Left ventricle myocardium inferior (tissue), 1 donor: ENCODE results near the gene FCER1G. TPM values are rescaled to one million over a fixed set of nuclear protein-coding genes. Genes with fewer than 3 reads are reported as not detected.

Experiments used
- DNase-seq: peaks from one replicate; pipeline ENCODE4 v3.0.0-alpha.2; 2020
- H3K27ac ChIP-seq: fragments of 200-600 bp; replicated peaks from 2 replicates; pipeline ENCODE4 v1.8.0; 2021
- H3K27me3 ChIP-seq: fragments of 200-600 bp; 2 replicates; pipeline ENCODE4 v1.8.0; 2021; ENCODE audit warnings: low read depth
- H3K36me3 ChIP-seq: fragments of 200-600 bp; 2 replicates; pipeline ENCODE4 v1.8.0; 2021
- H3K4me1 ChIP-seq: fragments of 200-600 bp; 2 replicates; pipeline ENCODE4 v1.8.0; 2021
- H3K4me3 ChIP-seq: fragments of 200-600 bp; 2 replicates; pipeline ENCODE4 v1.8.0; 2021; ENCODE audit warnings: mild to moderate bottlenecking, moderate library complexity
- H3K9me3 ChIP-seq: fragments of 200-600 bp; replicated peaks from 2 replicates; pipeline ENCODE4 v1.8.0; 2021
- CTCF ChIP-seq: fragments of 200-600 bp; IDR thresholded peaks from 2 replicates; pipeline ENCODE4 v1.8.0; 2021; ENCODE audit warnings: antibody characterized with exemption, mild to moderate bottlenecking, borderline replicate concordance
- intact Hi-C: fragments of 100-400 bp; cut with micrococcal nuclease; formaldehyde crosslinking; loops from one replicate; pipeline ENCODE4 v1.11.0; 2022
- total RNA-seq: library from RNA; stranded (reverse); fragmentation: NEBNext Ultra II Directional; extraction: Animal tissue kit (Norgen Biotek cat#: 25700); gene quantifications from one replicate; pipeline ENCODE4 v1.2.1, GENCODE V29; 2021
- donor health status: DM: no; HTN: yes; CAD: no; lungs with severe emphysema.

FCER1G gene
- total RNA-seq, 1 donor from 2014 or later, result 22.0 TPM

- peaks cover 47% of the 10 kb centered on the region for H3K4me1 ChIP-seq
- no peaks in the 10 kb centered on the region for H3K9me3 ChIP-seq
- intact Hi-C loops, result no loop called here
- H3K27me3 ChIP-seq, result no peaks in the 10 kb centered on the region
- peak overlapping the region; percentile 91 for H3K27ac ChIP-seq
- H3K4me3 ChIP-seq, result peak overlapping the region; percentile 85
- no peak for TF ChIP-seq CTCF
- DNase-seq, result no peak
- H3K36me3 ChIP-seq, result peaks cover 48% of the 10 kb centered on the region
Observed at GRCh38 chr1:161175771-161176453, 39.2 kb upstream of the FCER1G start.

- DNase-seq, result no peak
- H3K4me1 ChIP-seq, result peaks cover 47% of the 10 kb centered on the region
- H3K4me3 ChIP-seq, result peak overlapping the region; percentile 85
- intact Hi-C loops, result no loop called here
- H3K27me3 ChIP-seq, result no peaks in the 10 kb centered on the region
- H3K36me3 ChIP-seq, result peaks cover 41% of the 10 kb centered on the region
- H3K9me3 ChIP-seq, result no peaks in the 10 kb centered on the region
- peak overlapping the region; percentile 91 for H3K27ac ChIP-seq
- no peak for TF ChIP-seq CTCF
Observed at GRCh38 chr1:161176468-161177111, 38.5 kb upstream of the FCER1G start.

- Histone ChIP-seq H3K27me3 (no peaks in the 10 kb centered on the region), H3K9me3 (no peaks in the 10 kb centered on the region), H3K4me3 (peak within 1 kb of the TSS; percentile 85), H3K4me1 (peaks cover 47% of the 10 kb centered on the region), H3K27ac (peak within 1 kb of the TSS; percentile 91), H3K36me3 (peaks cover 34% of the 10 kb centered on the region)
- peak; percentile 92 for DNase-seq
- intact Hi-C loops, result no loop called here
- peak; percentile 28 for TF ChIP-seq CTCF
Observed at GRCh38 chr1:161177112-161177935, 37.8 kb upstream of the FCER1G start, which contains the start of gene B4GALT3. B4GALT3 (minus strand) TSS chr1:161177507; CDS start chr1:161176060, 1,447 bp downstream.

- H3K36me3 ChIP-seq, result peaks cover 28% of the 10 kb centered on the region
- peak overlapping the region; percentile 91 for H3K27ac ChIP-seq
- no peaks in the 10 kb centered on the region for H3K27me3 ChIP-seq
- no peak for DNase-seq
- TF ChIP-seq CTCF, result no peak
- intact Hi-C loops, result no loop called here
- peaks cover 44% of the 10 kb centered on the region for H3K4me1 ChIP-seq
- H3K4me3 ChIP-seq, result peak overlapping the region; percentile 85
- no peaks in the 10 kb centered on the region for H3K9me3 ChIP-seq
Observed at GRCh38 chr1:161177936-161178244, 37.2 kb upstream of the FCER1G start.

- TF ChIP-seq CTCF, result no peak
- H3K27me3 ChIP-seq, result no peaks in the 10 kb centered on the region
Observed at GRCh38 chr1:161179698-161180097, 35.4 kb upstream of the FCER1G start.

More at GRCh38 chr1:161179698-161180097, 35.4 kb upstream of the FCER1G start:
- intact Hi-C loops, result no loop called here
- DNase-seq, result no peak
- Histone ChIP-seq H3K9me3 (no peaks in the 10 kb centered on the region), H3K27ac (no peak overlapping the region), H3K36me3 (peaks cover 10% of the 10 kb centered on the region), H3K4me1 (peaks cover 44% of the 10 kb centered on the region), H3K4me3 (no peak overlapping the region)
